Measurements from ENCODE around the gene EFNA2.

The EFNA2 gene

DNA sequence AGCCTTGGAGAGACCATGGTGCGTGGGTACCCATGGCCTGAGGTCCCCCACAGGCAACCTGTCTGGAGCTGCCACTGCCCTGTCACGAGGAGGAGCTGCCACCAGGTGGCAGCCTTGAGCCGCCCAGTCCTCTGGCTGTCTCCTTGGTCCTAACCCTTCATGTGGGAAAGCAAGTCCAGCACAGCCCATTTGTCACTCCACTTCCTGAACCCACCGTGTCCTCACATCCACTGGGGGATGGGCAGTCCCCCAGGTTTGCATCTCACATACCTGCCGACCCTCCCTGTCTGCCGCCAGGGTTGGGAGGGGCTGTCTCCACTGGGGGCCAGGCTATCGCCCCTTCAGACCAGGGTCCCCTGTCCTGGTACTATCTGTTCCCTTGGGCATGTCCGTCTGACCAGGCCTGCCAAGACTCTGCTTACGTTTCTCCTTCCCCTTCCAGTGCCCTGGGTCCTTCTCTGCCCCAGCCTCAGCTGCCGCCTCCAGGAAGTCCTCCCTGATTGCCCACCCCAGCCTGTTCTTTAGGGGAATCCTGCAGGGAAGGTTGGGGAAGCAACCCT, 5.8 kb upstream of the EFNA2 start:
- TF ChIP-seq, protein P1, sequence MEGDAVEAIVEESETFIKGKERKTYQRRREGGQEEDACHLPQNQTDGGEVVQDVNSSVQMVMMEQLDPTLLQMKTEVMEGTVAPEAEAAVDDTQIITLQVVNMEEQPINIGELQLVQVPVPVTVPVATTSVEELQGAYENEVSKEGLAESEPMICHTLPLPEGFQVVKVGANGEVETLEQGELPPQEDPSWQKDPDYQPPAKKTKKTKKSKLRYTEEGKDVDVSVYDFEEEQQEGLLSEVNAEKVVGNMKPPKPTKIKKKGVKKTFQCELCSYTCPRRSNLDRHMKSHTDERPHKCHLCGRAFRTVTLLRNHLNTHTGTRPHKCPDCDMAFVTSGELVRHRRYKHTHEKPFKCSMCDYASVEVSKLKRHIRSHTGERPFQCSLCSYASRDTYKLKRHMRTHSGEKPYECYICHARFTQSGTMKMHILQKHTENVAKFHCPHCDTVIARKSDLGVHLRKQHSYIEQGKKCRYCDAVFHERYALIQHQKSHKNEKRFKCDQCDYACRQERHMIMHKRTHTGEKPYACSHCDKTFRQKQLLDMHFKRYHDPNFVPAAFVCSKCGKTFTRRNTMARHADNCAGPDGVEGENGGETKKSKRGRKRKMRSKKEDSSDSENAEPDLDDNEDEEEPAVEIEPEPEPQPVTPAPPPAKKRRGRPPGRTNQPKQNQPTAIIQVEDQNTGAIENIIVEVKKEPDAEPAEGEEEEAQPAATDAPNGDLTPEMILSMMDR (IDR thresholded peaks at IDR 0.05; ENCODE audit: low read depth, low read length, missing control alignments): peak; percentile 99
- H3K4me3 ChIP-seq (ENCODE audit: low read depth, low read length): no peak overlapping the region
- no peak for DNase-seq (ENCODE audit: low read depth)

DNA sequence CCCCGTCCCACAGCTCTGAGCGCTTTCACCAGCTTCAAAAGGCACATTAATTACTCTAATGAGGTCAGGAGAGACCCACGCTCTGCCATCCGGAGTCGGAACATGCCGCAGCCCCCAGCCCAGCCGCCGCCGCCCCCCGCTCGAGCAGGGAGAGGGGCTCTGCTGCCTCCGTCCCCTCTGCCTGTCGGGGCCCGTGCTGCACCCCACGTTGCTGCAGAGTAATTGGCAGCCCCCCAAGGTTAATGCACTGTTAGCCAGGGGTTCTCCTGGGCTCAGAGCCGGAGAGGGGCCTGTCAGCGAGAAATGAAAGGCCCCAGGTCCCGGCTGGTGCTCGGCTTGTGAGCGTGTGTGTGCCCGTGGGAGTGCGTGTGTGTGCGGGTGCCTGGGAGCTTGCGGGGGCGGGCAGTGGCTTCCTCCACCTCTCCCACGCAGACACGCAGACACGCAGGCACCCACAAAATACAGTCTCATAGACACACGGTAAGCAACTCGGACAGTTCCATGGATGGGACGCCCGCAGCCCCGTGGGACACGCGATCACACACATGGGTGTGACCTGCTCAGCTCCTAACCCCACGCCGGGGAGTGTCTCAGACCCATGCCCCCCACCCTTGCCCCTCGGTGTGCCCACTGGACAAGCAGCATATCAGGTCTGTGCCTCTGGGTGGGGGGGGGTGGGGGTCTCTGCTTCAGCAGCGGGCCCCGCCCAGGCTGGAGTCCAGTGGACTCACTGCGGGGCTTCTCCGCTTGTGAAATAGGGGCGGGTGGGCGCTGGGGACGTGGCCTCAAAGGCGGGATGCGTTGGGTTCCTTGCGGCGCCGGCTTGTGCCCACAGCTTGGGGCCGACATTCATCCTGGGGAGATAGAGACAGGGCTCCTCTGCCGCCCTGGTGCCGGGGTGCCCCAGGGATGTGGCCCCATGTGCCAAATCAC, 4.8 kb upstream of the EFNA2 start:
- DNase-seq (ENCODE audit: low read depth): no peak
- no peak overlapping the region for H3K4me3 ChIP-seq (ENCODE audit: low read depth, low read length)
- TF ChIP-seq, protein P1 (IDR thresholded peaks at IDR 0.05; ENCODE audit: low read depth, low read length, missing control alignments): no peak

DNA sequence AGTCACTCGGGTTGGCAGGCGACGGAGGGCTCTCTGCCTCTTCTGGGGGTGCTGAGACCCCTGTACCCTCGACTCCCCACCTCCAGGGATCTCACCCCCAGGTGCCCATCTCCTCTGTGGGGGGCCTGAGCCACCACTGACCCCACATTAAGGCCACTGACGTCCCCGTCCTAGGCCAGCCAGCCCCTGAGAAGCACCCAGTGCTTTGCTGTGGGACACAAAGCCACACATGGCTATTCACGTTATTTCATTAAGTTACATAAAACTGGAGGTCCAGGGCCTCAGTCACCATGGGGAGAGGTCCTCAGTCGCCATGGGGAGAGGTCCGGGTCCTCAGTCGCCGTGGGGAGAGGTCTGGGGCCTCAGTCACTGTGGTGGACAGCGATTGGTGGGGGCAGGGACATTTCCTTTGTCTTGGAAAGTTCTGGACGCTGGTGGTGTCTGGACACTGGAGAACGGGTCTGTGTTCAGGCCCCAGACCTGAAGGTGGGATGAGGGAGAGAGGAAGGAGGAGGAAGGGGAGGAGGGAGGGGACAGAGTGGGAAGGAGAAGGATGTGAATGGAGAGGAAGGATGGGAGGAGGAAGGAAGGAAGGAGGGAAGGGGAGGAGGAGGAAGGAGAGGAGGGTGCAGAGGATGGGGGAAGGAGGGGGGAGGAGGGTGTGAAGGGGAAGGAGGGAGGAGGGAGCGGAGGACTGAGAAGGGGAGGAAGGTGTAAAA, 3.9 kb upstream of the EFNA2 start:
- DNase-seq (ENCODE audit: low read depth): no peak
- H3K4me3 ChIP-seq (ENCODE audit: low read depth, low read length): no peak overlapping the region
- TF ChIP-seq, protein P1 (IDR thresholded peaks at IDR 0.05; ENCODE audit: low read depth, low read length, missing control alignments): no peak

DNA sequence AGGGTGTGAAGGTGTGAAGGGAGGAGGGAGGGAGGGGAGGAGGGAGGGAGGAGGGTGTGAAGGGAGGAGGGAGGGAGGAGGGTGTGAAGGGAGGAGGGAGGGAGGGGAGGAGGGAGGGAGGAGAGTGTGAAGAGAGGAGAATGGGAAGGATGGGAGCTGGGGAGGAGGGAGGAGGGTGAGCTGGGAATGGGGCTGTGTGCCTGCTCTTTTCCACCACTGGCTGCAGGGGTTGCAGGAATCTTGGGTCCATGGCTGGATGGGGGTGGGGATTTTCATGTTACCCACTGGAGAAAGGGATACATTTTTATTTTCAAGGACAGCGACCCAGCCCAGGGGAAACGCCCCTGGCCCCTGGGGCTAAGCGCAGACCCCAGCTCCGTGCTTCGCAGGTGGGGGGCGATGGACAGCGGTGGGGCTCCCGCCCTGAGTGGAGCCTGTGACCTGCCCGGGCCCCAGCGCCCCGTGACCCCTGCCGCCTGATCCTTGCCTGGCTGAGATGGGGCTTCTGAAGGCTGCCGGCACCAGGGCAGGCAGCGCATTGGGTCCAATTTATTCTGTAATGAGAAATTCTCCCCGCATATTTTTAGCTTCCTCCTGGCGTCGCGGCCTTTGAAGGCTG, 3.0 kb upstream of the EFNA2 start:
- no peak overlapping the region for H3K4me3 ChIP-seq (ENCODE audit: low read depth, low read length)
- no peak for DNase-seq (ENCODE audit: low read depth)
- TF ChIP-seq, protein P1 (IDR thresholded peaks at IDR 0.05; ENCODE audit: low read depth, low read length, missing control alignments): no peak

DNA sequence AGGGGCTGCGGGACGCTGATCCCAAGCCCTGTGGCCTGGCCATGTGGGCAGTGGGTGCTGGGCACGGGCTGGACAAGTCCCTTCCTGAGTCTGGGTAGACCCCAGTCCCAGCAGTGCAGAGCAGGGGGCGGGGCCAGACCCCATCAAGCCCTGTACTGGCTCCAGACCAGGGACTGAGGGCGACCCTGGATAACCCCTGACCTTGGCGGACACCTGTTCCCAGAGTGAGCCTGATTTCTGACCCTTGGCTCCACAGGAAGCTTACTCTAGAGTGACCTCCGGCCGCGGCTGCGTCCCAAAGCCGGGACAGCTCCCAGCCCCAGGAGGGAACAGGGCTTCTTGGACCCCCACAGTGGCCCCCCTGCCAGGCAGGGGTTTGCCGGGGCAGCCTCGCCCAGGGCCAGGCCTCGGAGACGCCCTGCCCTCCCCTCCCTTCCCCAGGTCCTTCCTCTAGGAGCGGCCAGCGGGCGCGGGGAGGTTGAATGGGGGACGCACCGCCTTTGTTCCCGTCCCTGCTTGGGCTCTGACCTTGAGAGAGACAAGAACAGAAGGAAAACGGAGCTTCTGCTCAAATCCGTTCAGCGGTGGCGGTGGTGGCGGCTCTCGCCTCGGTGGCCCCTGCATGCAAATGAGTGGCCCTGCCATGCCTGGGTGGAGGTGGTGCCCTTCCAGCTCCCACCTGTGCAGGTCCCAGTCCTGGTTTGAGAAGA, 2.3 kb upstream of the EFNA2 start:
- TF ChIP-seq, protein P1 (IDR thresholded peaks at IDR 0.05; ENCODE audit: low read depth, low read length, missing control alignments): no peak
- no peak overlapping the region for H3K4me3 ChIP-seq (ENCODE audit: low read depth, low read length)
- no peak for DNase-seq (ENCODE audit: low read depth)

DNA sequence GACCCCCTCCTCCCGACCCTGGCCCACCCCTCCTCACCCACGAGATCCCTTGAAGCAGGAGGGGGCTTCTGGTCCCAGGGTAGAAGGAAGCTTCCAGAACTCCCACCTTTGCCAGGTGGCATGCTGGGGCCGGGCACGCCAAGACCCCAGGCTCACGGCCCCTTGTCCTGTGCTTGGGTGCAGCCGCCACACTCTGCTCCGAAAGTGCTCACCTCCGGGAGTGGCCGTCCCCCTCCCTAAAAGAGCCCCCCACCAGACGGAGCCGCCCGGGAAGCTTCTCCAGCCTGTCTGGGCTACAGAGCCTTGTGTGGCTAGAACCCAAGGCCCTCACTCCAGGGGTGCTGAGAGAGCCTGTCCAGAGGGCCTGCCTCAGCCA, 1.8 kb upstream of the EFNA2 start:
- DNase-seq (ENCODE audit: low read depth): no peak
- TF ChIP-seq, protein P1 (IDR thresholded peaks at IDR 0.05; ENCODE audit: low read depth, low read length, missing control alignments): no peak
- no peak overlapping the region for H3K4me3 ChIP-seq (ENCODE audit: low read depth, low read length)
